Endodermal cell (in vitro differentiated cells): ENCODE data around the gene HYAL1. TPM values are rescaled to one million over a fixed set of nuclear protein-coding genes. Genes with fewer than 3 reads are reported as not detected.
A peak's percentile ranks its signal among the peaks of the same experiment; 100 is the strongest.

ENCODE experiments used
- DNase-seq: peaks from one replicate; pipeline ENCODE4 v3.0.0-alpha.2; 2017
- H3K27ac ChIP-seq: 2 replicates; pipeline ENCODE4 v1.5.1; 2013; ENCODE audit warnings: mild to moderate bottlenecking, low read depth, low read length, moderate library complexity
- H3K27me3 ChIP-seq: 2 replicates; pipeline ENCODE4 v1.6.1; 2013; ENCODE audit warnings: mild to moderate bottlenecking, low read length, moderate library complexity; ENCODE audit not compliant: insufficient read depth, control insufficient read depth, poor library complexity, severe bottlenecking
- H3K36me3 ChIP-seq: 2 replicates; pipeline ENCODE4 v1.7.0; 2013; ENCODE audit warnings: mild to moderate bottlenecking, low read length, moderate library complexity; ENCODE audit not compliant: control insufficient read depth, insufficient read depth
- H3K4me1 ChIP-seq: one replicate; pipeline ENCODE4 v1.7.0; 2013; ENCODE audit warnings: low read length; ENCODE audit not compliant: control insufficient read depth, insufficient read depth
- H3K4me3 ChIP-seq: 2 replicates; pipeline ENCODE4 v1.5.1; 2013; ENCODE audit warnings: mild to moderate bottlenecking, low read length, moderate library complexity
- H3K9ac ChIP-seq: 2 replicates; pipeline ENCODE4 v1.6.1; 2013; ENCODE audit warnings: mild to moderate bottlenecking, low read length, moderate library complexity; ENCODE audit not compliant: poor library complexity, severe bottlenecking; ENCODE audit errors: extremely low read depth
- H3K9me3 ChIP-seq: 2 replicates; pipeline ENCODE4 v1.6.1; 2013; ENCODE audit warnings: mild to moderate bottlenecking, low read length, moderate library complexity; ENCODE audit not compliant: control insufficient read depth
- H3K27ac Mint-ChIP-seq: 2 replicates; pipeline ENCODE4 v1.8.0; 2020; ENCODE audit warnings: mixed read lengths
- H3K27me3 Mint-ChIP-seq: 2 replicates; pipeline ENCODE4 v1.8.0; 2021; ENCODE audit warnings: mild to moderate bottlenecking, mixed read lengths; ENCODE audit not compliant: insufficient read depth
- H3K36me3 Mint-ChIP-seq: 2 replicates; pipeline ENCODE4 v1.8.0; 2020; ENCODE audit warnings: low read depth, mixed read lengths
- H3K4me1 Mint-ChIP-seq: 2 replicates; pipeline ENCODE4 v1.8.0; 2020; ENCODE audit warnings: mixed read lengths
- H3K4me3 Mint-ChIP-seq: 2 replicates; pipeline ENCODE4 v1.8.0; 2020; ENCODE audit warnings: mild to moderate bottlenecking, moderate library complexity, mixed read lengths
- H3K9me3 Mint-ChIP-seq: 2 replicates; pipeline ENCODE4 v1.8.0; 2020; ENCODE audit warnings: mild to moderate bottlenecking, mixed read lengths
- CTCF ChIP-seq: fragments of 200-600 bp; sonication (generic); conservative IDR thresholded peaks from 2 replicates; pipeline ENCODE4 v1.5.0; 2021; ENCODE audit warnings: antibody characterized with exemption, mild to moderate bottlenecking
- WGBS, 2 experiments: methylation state at CpG; one replicate each; pipeline versions ENCODE4 v1.1.5 to v1.1.7; 2013; ENCODE audit warnings: missing lambda C conversion rate in 2 of 2, mixed read lengths in 1 of 2; ENCODE audit not compliant: insufficient coverage in 1 of 2, insufficient read length in 1 of 2; 5-methylcytosine and 5-hydroxymethylcytosine counted together
- total RNA-seq, 2 donors: library from RNA; stranded (reverse); fragmentation: NEBNext Ultra II Directional in 1 of 2; extraction: Animal tissue kit (Norgen Biotek cat#: 25700) in 1 of 2; gene quantifications; 2 replicates in 1 of 2; 3 replicates in 1 of 2; pipeline ENCODE4 v1.2.1, GENCODE V29; 2021

Gene HYAL1
- total RNA-seq, 2 donors from 2014 or later = 0.92 to 1.8 TPM

- Mint-ChIP-seq H3K9me3 (peaks cover 7% of the 10 kb centered on the region), H3K4me1 (peaks cover 10% of the 10 kb centered on the region), H3K4me3 (no peak within 1 kb of the TSS), H3K27ac (no peak within 1 kb of the TSS), H3K27me3 (peaks cover 60% of the 10 kb centered on the region), H3K36me3 (no peaks in the 10 kb centered on the region)
- H3K36me3 ChIP-seq = no peaks in the 10 kb centered on the region
- H3K27ac ChIP-seq = peak within 1 kb of the TSS; percentile 32
- no peaks in the 10 kb centered on the region for H3K4me1 ChIP-seq
- no peak for DNase-seq
- TF ChIP-seq CTCF = no peak
- H3K9me3 ChIP-seq = no peaks in the 10 kb centered on the region
- H3K4me3 ChIP-seq = no peak within 1 kb of the TSS
- no peak within 1 kb of the TSS for H3K9ac ChIP-seq
- H3K27me3 ChIP-seq = peaks cover 29% of the 10 kb centered on the region
- 76 to 88% methylated on average over 2 of the region's 2 CpGs for WGBS, 2 experiments
Observed at GRCh38 chr3:50278880-50279224, 24.5 kb downstream of the HYAL1 start, which contains the start of gene LSMEM2. LSMEM2 (plus strand) TSS chr3:50279087; CDS start chr3:50279114, 27 bp downstream.

- Mint-ChIP-seq H3K4me3 (no peak overlapping the region), H3K27ac (no peak overlapping the region), H3K27me3 (peaks cover 64% of the 10 kb centered on the region)
Observed at GRCh38 chr3:50278123-50278879, 25.1 kb downstream of the HYAL1 start.

GRCh38 chr3:50276762-50277101, 26.6 kb downstream of the HYAL1 start:
- Histone ChIP-seq H3K4me3 (no peak overlapping the region), H3K4me1 (no peaks in the 10 kb centered on the region), H3K27me3 (peaks cover 39% of the 10 kb centered on the region), H3K9ac (no peak overlapping the region), H3K9me3 (no peaks in the 10 kb centered on the region), H3K36me3 (no peaks in the 10 kb centered on the region), H3K27ac (no peak overlapping the region)
- WGBS, 2 experiments = 93 to 96% methylated on average over 16 to 17 of the region's 17 CpGs
- peaks cover 7% of the 10 kb centered on the region for H3K9me3 Mint-ChIP-seq
- no peak overlapping the region for H3K4me3 Mint-ChIP-seq
- H3K4me1 Mint-ChIP-seq = peaks cover 13% of the 10 kb centered on the region
- no peak for DNase-seq
- H3K27ac Mint-ChIP-seq = no peak overlapping the region
- TF ChIP-seq CTCF = no peak
- H3K36me3 Mint-ChIP-seq = no peaks in the 10 kb centered on the region
- peaks cover 71% of the 10 kb centered on the region for H3K27me3 Mint-ChIP-seq

More at GRCh38 chr3:50278123-50278879, 25.1 kb downstream of the HYAL1 start:
- H3K36me3 ChIP-seq = no peaks in the 10 kb centered on the region
- no peaks in the 10 kb centered on the region for H3K36me3 Mint-ChIP-seq
- peaks cover 35% of the 10 kb centered on the region for H3K27me3 ChIP-seq
- no peak overlapping the region for H3K9ac ChIP-seq
- DNase-seq = no peak
- H3K9me3 ChIP-seq = no peaks in the 10 kb centered on the region
- WGBS, 2 experiments = 86 to 89% methylated on average over 4 of the region's 4 CpGs
- TF ChIP-seq CTCF = no peak
- no peaks in the 10 kb centered on the region for H3K4me1 ChIP-seq
- peaks cover 10% of the 10 kb centered on the region for H3K4me1 Mint-ChIP-seq
- peak overlapping the region; percentile 32 for H3K27ac ChIP-seq
- H3K9me3 Mint-ChIP-seq = peaks cover 7% of the 10 kb centered on the region
- H3K4me3 ChIP-seq = no peak overlapping the region
